Measurements from ENCODE around the gene SPTBN1. TPM values are rescaled to one million over a fixed set of nuclear protein-coding genes. Genes with fewer than 3 reads are reported as not detected.

The SPTBN1 gene
- total and polyA plus RNA-seq, 2 of the 13 experiments (the other 11 are each of a cell fraction or from before 2014, with no cell fraction given) = 123 to 299 TPM

DNA sequence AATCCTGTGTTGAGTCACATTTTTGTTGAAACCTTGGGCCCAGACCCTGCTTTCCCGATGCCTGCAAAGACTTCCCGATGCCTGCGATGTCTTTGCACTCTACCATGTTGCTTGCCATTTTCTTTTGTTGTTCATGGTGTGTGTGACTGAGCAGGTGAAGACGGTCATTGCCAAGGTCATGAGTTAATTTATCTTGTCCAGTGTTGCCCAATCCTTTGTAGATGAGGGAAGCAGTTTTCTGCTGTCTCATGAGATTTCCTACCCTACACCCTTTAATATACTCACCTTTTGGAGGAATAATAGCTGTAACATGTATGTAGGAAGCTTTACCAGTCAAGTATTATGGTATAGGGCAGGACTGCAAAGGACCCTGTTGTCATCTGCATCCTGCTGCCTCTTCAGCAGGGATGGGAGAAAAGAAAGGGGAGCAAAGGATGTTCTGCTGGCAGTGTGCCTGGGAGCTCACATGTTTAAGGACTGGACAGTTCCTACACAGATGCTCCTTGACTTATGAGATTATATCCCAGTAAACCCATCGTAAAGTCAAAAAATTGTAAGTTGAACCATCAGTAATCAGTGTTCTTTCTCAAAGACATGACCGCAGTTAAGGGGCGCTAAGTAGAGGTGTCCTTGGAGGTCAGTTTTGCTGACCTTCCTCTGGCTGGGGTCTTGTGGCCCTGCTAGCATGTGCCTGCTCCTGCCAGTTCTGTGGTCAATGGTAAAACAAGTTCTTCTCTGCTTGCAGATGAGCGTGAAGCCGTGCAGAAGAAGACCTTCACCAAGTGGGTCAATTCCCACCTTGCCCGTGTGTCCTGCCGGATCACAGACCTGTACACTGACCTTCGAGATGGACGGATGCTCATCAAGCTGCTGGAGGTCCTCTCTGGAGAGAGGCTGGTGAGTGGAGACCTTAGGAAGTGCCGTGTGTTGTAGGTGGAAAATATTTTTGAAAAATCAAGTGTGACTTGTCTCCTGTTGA lies 142.5 kb downstream of the SPTBN1 start (continued):
- no peak for TF ChIP-seq ZFP82 (CRISPR knock-in tag; IDR thresholded peaks at IDR 0.05; ENCODE audit: borderline replicate concordance)
- TF ChIP-seq, protein P1, sequence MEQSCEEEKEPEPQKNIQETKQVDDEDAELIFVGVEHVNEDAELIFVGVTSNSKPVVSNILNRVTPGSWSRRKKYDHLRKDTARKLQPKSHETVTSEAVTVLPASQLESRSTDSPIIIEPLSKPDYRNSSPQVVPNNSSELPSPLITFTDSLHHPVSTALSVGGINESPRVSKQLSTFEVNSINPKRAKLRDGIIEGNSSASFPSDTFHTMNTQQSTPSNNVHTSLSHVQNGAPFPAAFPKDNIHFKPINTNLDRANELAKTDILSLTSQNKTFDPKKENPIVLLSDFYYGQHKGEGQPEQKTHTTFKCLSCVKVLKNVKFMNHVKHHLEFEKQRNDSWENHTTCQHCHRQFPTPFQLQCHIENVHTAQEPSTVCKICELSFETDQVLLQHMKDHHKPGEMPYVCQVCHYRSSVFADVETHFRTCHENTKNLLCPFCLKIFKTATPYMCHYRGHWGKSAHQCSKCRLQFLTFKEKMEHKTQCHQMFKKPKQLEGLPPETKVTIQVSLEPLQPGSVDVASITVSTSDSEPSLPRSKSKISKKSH (CRISPR knock-in tag; IDR thresholded peaks at IDR 0.05; ENCODE audit: borderline replicate concordance) = no peak
- no peak for TF ChIP-seq ARHGAP35 (CRISPR knock-in tag; IDR thresholded peaks at IDR 0.05; ENCODE audit: borderline replicate concordance)
- TF ChIP-seq POLR2G (IDR thresholded peaks at IDR 0.05; ENCODE audit: low read depth, low read length) = 0 out of 2 replicates have a peak, but pooled peaks have one; percentile 10
- no peak for TF ChIP-seq ZEB1 (IDR thresholded peaks at IDR 0.05; ENCODE audit: insufficient replicate concordance, low read depth)
- no peak for TF ChIP-seq ZNF12 (CRISPR knock-in tag; IDR thresholded peaks at IDR 0.05)
- TF ChIP-seq ZNF414 (CRISPR knock-in tag; IDR thresholded peaks at IDR 0.05) = no peak
- TF ChIP-seq NCOA2 (CRISPR knock-in tag; IDR thresholded peaks at IDR 0.05) = peak; percentile 40; the same call in 1 of the 2 replicates
- no peak for TF ChIP-seq ZBTB33 (CRISPR knock-in tag; IDR thresholded peaks at IDR 0.05)
- TF ChIP-seq, protein P2, sequence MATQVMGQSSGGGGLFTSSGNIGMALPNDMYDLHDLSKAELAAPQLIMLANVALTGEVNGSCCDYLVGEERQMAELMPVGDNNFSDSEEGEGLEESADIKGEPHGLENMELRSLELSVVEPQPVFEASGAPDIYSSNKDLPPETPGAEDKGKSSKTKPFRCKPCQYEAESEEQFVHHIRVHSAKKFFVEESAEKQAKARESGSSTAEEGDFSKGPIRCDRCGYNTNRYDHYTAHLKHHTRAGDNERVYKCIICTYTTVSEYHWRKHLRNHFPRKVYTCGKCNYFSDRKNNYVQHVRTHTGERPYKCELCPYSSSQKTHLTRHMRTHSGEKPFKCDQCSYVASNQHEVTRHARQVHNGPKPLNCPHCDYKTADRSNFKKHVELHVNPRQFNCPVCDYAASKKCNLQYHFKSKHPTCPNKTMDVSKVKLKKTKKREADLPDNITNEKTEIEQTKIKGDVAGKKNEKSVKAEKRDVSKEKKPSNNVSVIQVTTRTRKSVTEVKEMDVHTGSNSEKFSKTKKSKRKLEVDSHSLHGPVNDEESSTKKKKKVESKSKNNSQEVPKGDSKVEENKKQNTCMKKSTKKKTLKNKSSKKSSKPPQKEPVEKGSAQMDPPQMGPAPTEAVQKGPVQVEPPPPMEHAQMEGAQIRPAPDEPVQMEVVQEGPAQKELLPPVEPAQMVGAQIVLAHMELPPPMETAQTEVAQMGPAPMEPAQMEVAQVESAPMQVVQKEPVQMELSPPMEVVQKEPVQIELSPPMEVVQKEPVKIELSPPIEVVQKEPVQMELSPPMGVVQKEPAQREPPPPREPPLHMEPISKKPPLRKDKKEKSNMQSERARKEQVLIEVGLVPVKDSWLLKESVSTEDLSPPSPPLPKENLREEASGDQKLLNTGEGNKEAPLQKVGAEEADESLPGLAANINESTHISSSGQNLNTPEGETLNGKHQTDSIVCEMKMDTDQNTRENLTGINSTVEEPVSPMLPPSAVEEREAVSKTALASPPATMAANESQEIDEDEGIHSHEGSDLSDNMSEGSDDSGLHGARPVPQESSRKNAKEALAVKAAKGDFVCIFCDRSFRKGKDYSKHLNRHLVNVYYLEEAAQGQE (IDR thresholded peaks at IDR 0.05; ENCODE audit: borderline replicate concordance in 1 of 2, low read depth in 1 of 2, low read length in 2 of 2) = peak in 1 of 2 experiments; percentile 32; a peak in 1 of 4 replicates
- TF ChIP-seq DMTF1 (CRISPR knock-in tag; IDR thresholded peaks at IDR 0.05) = no peak
- TF ChIP-seq ZBTB38 (CRISPR knock-in tag; IDR thresholded peaks at IDR 0.05) = no peak; the same call in 1 of the 2 replicates
- 0 out of 2 replicates have a peak, but pooled peaks have one; percentile 58 for TF ChIP-seq ZNF644 (CRISPR knock-in tag; IDR thresholded peaks at IDR 0.05; ENCODE audit: low read depth)
- TF ChIP-seq, protein P3, sequence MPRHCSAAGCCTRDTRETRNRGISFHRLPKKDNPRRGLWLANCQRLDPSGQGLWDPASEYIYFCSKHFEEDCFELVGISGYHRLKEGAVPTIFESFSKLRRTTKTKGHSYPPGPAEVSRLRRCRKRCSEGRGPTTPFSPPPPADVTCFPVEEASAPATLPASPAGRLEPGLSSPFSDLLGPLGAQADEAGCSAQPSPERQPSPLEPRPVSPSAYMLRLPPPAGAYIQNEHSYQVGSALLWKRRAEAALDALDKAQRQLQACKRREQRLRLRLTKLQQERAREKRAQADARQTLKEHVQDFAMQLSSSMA (CRISPR knock-in tag; IDR thresholded peaks at IDR 0.05) = no peak
- no peak for TF ChIP-seq SIX4 (CRISPR knock-in tag; IDR thresholded peaks at IDR 0.05)
- TF ChIP-seq EED (CRISPR knock-in tag; IDR thresholded peaks at IDR 0.05) = no peak
